NCI-H526 treated with DMSO at 0.1 percent for 48 hours (cell line): ENCODE data around the gene KRTAP10-7.
"Not testable (repeated sequence)": the region's sequence is repeated elsewhere in the genome, so short reads cannot be mapped to it uniquely, and the experiment has no call there.

Experiments used
- DNase-seq: peaks from one replicate; lab custom pipeline; 2025; lab: John Stamatoyannopoulos, UW

KRTAP10-7 gene, protein sequence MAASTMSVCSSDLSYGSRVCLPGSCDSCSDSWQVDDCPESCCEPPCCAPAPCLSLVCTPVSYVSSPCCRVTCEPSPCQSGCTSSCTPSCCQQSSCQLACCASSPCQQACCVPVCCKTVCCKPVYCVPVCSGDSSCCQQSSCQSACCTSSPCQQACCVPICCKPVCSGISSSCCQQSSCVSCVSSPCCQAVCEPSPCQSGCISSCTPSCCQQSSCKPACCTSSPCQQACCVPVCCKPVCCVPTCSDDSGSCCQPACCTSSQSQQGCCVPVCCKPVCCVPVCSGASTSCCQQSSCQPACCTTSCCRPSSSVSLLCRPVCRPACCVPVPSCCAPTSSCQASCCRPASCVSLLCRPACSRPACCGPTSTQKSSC

DNA sequence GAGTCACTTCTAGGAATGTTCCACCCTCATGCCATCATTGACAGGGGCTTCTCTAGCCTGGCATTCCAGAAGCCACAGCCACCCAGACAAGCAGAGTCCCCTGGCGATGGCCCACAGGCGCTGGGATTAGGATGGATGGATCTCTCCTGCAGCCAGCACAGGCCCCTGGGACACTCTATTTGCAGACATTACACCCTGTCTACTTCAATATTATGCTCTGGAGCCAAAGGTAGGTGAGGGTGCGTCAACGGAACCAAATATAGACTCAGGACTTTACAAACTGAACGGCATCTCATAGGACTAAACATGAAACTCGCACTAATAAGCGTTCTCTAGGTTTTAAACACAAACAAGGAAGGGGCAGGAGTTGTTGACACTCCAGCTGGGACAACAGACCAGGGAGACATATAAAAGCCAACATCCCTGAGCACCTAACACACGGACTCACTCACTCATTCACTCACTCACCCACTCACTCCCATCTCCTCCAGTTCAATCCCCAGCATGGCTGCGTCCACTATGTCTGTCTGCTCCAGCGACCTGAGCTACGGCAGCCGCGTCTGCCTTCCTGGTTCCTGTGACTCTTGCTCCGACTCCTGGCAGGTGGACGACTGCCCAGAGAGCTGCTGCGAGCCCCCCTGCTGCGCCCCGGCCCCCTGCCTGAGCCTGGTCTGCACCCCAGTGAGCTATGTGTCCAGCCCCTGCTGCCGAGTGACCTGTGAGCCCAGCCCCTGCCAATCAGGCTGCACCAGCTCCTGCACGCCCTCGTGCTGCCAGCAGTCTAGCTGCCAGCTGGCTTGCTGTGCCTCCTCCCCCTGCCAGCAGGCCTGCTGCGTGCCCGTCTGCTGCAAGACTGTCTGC, at the start of gene KRTAP10-7:
Gene KRTAP10-7, plus strand, starts transcription at position 480 of the 861 bp plus-strand sequence. Its CDS starts 25 bp downstream, at position 505.
- not testable (repeated sequence) for DNase-seq

DNA sequence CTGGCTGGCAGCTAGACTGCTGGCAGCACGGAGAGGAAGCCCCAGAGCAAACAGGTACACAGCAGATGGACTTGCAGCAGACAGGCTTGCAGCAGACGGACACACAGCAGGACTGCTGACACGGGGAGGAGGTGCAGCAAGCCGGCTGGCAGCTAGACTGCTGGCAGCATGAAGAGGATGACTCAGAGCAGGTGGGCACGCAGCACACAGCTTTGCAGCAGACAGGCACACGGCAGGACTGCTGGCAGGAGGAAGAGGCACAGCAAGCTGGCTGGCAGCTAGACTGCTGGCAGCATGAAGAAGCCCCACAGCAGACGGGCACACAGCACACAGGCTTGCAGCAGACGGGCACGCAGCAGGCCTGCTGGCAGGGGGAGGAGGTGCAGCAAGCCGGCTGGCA, 49.6 kb upstream of the KRTAP10-7 start:
- no peak for DNase-seq

DNA sequence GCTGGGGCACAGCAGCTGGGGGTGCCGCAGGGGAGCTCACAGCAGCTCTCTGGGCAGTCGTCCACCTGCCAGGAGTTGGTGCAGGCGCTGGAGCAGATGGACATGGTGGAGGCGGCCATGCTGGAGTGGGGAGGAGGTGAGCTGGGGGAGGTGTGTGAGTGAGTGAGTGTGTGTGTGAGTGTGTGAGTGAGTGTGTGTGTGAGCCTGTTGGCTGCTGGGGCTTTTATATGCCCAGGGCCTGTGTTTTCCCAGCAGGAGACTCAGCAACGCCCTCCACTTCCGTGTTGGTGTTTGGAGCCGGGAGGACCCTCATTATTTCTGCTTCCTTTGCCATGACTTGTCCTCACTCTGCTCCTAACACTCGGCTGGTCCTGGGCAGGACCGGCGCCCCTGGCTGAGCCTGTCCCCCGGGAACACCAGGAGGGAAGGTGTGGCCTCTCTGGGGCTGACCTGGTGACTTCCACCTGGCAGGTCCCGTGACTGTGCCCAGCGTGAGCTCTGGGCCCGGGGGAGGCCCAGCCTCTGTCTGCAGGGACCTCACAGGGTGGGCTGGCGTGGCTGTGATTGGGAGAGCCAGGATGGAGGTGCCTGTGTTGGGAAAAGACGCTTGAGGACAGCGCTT, 48.9 kb upstream of the KRTAP10-7 start, which contains the start of gene KRTAP10-2:
Gene KRTAP10-2, minus strand, starts transcription at position 166 of the 622 bp plus-strand sequence. Its CDS starts 47 bp downstream, at position 119.
- DNase-seq: no peak

DNA sequence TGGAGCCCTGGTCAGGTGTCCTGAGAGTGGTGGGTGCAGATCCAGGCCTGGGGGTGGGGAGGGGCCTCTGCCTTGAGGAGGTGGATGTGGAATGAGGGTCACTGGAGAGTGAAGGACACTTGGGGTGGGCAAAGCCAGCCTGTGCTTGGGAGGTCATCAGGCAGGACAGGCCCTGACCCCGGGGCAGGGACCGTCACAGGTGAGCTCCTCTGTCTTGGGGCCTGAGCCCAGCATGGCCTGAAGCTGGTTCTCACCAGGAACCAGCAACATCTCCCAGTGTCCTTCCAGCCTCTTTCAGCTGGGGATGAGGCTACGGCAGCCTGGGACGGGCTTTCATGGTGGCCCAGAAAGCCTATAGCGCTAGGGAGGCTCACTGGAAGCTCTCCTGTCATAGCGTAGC, 48.3 kb upstream of the KRTAP10-7 start:
- DNase-seq: no peak

DNA sequence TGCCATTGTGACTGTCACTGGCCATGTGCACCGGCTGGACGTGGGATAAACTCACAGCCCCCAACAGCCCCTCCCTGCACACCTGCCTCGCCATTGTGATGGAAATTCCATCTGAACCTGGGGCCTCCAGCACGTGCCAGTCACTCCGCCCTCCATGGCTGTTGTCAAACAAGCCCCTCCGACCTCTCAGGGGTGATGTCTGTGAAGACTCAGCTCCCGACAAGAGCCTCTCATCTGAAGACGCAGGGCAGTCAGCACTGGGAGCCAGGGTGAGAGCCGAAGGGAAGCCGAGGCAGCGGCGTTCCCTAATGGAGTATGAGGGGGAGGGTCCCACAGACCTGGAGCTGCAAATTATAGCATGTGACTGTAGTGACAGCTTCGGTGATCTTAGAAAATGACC, 47.7 kb upstream of the KRTAP10-7 start:
- no peak for DNase-seq

DNA sequence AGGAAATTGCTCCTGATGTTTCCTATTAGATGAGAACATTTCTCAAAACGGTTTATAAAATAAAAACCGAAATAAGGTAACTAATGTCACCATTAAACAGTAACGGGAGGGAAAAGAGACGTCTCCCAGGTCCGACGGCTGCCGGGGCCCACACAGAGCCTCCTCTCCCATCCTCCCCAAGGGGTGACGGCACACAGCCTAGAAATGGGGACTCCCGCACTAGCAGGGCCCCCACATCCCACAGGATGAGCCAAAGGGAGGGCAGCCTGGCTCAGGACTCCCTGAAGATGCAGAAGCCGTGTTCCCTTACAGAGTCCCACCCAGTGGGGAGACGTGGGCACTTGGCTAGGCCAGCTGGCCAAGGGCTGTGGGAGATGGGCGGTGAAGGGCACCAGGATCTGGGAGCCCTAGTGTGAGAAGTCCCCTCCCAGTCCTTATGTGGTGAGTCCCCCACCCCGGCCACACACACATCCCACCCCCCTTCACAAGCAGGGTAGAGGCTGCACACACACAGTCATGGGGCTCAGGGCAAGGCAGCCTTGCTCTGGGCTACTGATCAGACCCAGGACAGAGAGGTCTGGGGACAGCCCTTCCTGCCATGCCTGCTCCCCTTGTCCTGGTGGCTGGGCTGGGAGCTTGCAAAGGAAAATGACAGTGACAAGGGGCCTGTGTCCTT, 45.1 kb upstream of the KRTAP10-7 start:
- no peak for DNase-seq

DNA sequence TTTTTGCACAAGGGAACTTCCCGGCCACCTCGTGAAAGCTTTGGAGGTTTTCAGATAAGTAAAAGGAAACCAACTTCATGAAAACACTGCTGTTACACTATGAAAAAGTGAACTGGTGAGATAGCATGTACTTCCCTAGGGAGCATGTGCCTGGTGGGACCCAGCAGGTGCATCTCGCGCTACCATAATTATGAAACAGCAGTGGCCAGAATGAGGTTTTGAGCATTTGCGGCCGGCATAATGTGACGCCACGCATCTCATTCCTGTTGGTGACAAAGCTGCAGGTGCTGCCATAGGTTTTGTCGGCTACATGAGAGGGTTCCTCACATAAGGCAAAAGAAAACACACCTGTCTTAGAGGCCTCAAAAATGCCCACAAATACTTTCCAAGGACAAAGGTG, 43.5 kb upstream of the KRTAP10-7 start:
- DNase-seq: no peak

DNA sequence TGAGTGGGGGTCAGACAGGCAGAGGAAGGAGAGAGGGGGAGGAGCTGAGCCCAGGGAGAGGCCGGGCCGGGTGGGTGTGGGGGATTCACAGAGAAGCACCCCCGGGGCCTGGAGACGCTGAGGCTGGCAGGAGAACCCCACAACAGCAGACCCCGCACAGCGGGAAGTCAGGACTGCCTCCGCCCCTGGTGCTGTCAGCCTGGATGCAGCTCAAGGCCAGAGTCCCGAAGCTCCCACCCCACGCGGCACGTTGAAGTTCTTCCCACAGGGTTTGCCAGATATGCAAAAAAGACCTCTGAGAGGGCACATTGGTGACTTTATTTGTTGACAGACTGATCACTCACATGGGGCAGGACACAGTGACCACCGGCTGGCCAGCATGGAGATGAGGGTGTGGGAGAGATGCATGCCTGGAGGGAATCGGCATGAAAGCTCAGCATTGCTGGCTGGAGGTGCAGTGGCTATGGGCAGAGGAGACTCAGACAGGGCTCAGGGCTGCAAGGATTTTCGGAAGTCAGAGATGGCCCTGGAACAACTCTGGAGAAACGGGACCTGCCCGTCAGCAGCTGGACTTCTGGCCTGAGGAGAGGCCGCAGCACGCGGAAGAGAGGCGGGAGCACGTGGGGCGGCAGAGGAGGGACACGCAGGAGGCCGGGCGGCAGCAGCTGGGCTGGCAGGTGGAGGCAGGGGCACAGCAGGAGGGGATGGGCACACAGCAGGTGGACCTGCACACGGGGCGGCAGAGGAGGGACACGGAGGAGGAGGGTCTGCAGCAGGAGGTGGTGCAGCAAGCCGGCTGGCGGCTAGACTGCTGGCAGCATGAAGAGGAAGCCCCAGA, 42.7 kb upstream of the KRTAP10-7 start:
- no peak for DNase-seq

DNA sequence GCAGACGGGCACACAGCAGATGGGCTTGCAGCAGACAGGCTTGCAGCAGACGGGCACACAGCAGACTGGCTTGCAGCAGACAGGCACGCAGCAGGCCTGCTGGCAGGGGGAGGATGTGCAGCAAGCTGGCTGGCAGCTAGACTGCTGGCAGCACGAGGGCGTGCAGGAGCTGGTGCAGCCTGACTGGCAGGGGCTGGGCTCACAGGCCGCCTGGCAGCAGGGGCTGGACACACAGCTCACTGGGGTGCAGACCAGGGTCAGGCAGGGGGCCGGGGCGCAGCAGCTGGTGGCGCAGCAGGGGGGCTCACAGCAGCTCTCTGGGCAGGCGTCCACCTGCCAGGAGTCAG, 42.1 kb upstream of the KRTAP10-7 start:
- not testable (repeated sequence) for DNase-seq

DNA sequence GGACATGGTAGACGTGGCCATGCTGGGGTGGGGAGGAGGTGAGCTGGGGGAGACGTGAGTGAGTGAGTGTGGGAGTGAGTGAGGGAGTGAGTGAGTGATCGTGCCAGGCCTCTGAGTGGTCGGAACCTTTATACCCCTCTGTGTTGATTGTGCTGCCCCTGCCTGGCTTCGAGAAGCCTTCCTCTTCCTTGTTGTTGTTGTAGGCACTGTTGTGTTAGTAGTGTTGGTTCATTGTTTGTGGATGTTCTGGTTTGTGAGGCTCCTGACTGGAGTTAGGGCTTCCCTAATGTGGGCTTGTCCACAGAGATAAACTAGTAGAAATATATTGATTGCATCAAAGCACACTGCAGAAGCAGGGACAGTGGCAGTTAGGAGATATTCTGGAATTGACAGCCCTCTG, 41.7 kb upstream of the KRTAP10-7 start, which contains the start of gene KRTAP10-3:
Gene KRTAP10-3, minus strand, starts transcription at position 101 of the 400 bp plus-strand sequence. Its CDS starts 80 bp downstream, at position 21.
- no peak for DNase-seq

DNA sequence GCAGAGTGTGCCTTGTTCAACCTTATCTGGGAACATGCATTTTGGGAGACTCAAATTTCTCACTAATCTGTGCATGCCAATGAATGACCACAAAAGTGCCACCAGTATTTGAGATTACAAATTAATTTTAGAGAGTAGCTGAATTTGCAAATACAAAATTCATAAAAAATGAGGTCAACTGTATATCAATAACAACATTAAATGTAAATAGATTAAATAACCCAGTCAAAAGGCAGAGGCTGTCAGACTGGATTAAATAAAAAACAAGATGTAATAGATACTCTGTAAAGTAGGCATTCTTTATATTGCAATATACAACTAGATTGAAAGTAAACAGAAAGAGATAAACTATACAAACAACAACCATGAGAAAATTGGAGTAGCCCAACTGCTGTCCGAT, 36.3 kb upstream of the KRTAP10-7 start:
- no peak for DNase-seq

DNA sequence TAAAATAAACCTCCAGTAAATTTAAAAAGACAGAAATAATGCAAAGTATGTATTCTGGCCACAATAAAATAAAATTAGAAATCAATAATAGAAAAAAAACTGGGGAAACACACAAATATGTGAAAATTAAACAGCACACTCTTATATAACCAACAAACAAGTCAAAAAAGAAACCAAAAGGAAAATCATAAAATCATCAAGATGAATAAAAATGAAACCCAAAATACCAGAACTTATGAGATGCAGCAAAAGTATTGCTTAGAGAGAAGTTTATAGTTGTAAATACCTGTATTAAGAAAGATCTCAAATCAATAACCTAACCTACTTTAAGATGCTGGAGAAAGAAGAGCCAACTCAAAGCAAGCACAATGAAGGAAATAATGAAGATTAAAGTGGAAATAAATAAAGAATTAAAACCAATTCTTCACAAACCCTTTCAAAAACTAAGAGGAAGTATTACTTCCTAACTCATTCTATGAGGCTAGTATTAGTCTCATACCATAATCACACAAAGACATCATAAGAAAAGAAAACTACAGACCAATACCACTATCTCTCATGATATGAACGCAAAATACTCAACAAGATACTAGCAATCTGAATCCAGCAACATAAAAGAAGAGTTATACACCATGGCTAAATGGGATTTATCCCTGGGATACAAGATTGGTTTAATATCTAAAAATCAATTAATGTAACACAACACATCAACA, 35.4 kb upstream of the KRTAP10-7 start:
- no peak for DNase-seq

DNA sequence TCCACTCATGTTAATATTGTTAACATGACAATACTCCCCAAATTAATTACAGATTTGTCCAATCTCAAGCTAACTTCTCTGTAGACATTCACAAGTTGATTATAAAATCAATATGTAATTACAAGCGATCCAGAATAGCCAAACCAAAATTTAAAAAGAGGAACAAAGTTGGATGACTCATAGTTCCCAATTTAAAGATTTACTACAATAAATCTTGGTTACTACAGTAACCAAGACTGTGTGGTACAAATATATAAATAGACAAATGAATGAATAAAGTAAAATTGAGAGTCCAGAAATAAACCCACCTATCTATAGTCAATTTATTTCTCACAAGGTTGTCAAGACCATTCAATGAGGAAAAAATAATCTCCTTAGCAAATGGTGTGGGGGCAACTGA, 34.0 kb upstream of the KRTAP10-7 start:
- DNase-seq: no peak

DNA sequence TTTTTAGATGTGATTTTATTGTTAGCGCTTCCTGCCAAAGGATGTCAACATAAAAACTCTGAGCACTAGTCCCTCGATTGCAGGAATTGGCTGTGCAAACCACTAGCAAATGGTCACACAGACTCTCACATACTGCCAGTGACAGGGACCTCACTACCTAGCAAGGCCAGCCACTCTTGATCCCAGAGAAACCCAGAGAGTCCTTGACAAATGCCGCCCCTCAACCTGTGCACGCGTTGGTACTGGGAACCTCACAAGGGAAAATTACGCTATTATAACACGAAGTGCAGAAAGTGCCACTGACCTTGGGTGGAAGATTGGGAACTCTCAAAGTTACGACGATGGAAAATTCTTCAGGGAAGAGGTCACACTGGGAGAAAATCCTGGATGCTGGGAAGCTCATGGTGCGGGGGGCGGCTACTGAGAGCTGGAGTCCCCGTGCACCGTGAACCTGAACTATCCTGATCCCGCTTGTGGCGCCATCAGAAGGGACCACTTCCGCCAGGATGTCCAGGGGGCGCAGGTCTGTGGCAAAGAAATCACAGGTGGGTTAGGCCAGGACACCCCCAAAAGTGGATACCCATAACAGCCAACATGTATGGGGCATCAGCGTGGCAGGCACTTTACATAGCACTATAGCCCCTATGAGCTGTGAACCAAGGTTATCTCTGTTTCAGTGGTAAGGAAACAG, 32.8 kb upstream of the KRTAP10-7 start:
- no peak for DNase-seq

DNA sequence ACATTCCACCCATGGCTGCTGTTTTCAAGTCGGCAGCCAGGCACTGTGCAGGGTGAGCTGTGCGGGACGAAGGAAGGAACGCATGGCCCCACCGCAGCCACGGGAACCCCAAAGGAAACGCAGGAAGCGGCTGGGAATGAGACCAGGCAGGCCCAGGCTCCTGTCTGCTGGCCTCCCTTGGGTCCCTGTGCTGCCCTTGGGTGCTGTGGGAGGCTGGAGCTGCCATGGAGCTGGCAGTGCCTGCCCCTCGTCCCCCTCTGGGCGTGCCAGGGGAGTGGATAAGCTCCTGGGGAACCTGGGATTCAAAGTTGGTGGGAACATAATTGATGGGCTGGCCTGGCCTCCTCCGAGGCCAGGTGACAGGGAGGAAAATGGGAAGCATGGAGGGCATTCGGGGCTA, 32.1 kb upstream of the KRTAP10-7 start:
- DNase-seq: no peak

DNA sequence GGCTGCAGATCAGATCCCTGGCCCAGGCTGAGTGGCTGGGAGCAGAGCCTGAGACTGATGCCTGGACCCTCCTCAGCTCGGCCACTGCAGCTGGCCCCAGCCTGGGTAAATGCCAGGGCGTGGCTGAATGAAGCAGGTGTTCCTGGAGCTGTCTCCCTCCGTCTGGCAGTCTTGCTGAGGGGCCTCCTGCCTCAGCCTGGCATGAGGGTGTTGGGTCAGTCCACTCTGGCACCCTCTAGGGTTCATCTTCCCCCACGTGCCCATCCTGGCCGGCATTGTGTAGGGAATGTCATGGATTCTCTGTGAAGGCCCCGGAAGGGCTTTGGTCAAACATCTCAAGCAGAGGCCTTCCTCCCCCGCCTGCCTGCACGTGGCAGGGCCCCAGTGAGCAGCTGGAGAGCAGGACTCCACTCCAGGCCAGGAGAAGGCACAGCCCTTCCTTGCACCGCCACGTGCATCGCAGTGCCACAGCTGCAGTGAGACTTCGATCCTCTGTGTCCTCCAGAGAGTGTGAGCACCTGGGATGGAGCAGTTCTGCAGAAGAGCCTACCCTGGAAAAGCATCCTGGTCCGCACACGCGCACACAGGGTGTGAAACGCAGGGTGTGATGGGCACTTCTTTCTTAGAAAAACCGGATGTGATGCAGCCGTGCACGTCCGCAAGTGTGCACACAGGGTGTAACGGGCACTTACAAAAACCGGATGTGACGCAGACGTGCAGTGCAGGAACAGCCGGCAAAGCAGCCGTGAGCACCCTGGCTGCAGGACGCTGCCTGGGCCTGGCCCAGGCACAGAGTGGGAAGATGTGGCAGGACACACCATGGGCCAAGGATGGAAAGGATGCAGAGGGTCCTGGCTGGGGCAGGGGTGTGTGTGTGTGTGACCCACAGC, 31.5 kb upstream of the KRTAP10-7 start:
- DNase-seq: no peak

DNA sequence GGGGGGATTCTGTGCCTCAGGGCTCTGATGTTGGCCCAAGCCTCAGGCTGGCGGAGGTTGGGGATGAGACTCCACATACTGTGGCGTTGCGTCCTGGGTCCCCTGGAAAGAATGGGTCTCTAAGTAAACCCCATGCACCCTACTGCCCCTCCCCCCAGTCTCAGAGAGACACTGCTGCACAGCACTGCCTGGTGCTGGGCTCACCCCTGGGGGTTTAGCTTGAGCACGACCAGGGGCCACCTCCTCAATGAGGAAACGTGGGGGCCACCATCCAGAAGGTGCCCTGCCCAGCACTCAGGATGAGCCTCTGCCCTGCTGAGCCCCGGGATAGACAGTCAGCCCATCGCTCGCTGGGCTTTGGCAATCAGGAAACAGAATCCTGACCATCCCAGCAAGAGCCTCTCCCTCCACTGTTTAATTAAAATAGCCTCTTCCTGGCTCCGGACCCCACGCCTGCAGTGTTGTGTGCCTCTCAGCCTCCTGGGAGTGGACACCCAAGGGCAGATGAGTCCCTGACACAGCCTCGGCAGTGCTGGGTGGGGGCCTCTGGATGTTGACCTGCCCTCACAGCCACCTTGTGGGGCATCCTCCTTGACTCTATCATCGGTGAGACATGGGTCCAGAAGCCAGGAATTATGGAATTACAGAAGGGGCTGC, 30.4 kb upstream of the KRTAP10-7 start:
- DNase-seq: no peak

DNA sequence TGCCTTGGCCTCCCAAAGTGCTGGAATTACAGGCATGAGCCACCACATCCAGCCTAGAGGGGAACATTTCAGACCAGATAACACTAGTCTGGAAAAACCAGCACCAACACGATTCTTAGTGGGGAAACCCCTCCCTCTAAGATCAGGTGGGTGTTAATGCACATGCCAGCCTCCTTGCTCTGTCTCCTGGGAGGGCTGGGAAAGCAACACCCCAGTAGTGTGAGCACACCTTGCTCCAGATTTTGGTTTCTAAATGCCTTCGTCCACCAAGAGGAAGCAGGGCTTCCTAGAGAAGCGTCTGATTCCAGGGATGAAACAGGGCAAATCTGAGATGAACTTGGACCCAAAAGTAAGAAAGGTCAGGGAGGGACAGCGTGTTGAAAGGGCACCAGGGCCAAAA, 29.1 kb upstream of the KRTAP10-7 start:
- no peak for DNase-seq
